HFF-Myc (cell line): ENCODE data around the gene ARMC2.

ENCODE experiments used
- DNase-seq: peaks from one replicate; pipeline ENCODE4 v3.0.0-alpha.2; 2011; ENCODE audit warnings: low read depth; ENCODE audit errors: extremely low read depth
- H3K4me3 ChIP-seq: replicated peaks from 2 replicates; pipeline ENCODE4 v1.5.1; 2011; ENCODE audit warnings: low read depth, mild to moderate bottlenecking, control low read depth, low read length
- CTCF ChIP-seq: IDR thresholded peaks from 2 replicates; pipeline ENCODE4 v1.5.1; 2012; ENCODE audit warnings: mild to moderate bottlenecking, low read depth, low read length, control low read depth; ENCODE audit errors: missing control alignments

ARMC2 gene

GRCh38 chr6:108982154-108983113 is 134.2 kb downstream of the ARMC2 start:
- no peak for DNase-seq
- no peak for TF ChIP-seq CTCF
- no peak overlapping the region for H3K4me3 ChIP-seq

- TF ChIP-seq CTCF = no peak
- no peak overlapping the region for H3K4me3 ChIP-seq
- no peak for DNase-seq
Measured at GRCh38 chr6:108983151-108983550, 134.9 kb downstream of the ARMC2 start.

- no peak for TF ChIP-seq CTCF
- H3K4me3 ChIP-seq = no peak overlapping the region
- no peak for DNase-seq
Measured at GRCh38 chr6:108985301-108985700, 137.1 kb downstream of the ARMC2 start.

- no peak overlapping the region for H3K4me3 ChIP-seq
- no peak for TF ChIP-seq CTCF
- no peak for DNase-seq
Measured at GRCh38 chr6:108987156-108987555, 138.9 kb downstream of the ARMC2 start.

GRCh38 chr6:108988296-108988695 is 140.1 kb downstream of the ARMC2 start:
- no peak for TF ChIP-seq CTCF
- no peak for DNase-seq
- no peak overlapping the region for H3K4me3 ChIP-seq

- no peak for DNase-seq
- no peak for TF ChIP-seq CTCF
- H3K4me3 ChIP-seq = no peak overlapping the region
Measured at GRCh38 chr6:108988765-108989164, 140.5 kb downstream of the ARMC2 start.
